Measurements from ENCODE around the gene TRIP11. TPM values are rescaled to one million over a fixed set of nuclear protein-coding genes. Genes with fewer than 3 reads are reported as not detected.

TRIP11 gene
- total RNA-seq, 1 experiment from 2014 or later: 30.2 TPM

DNA sequence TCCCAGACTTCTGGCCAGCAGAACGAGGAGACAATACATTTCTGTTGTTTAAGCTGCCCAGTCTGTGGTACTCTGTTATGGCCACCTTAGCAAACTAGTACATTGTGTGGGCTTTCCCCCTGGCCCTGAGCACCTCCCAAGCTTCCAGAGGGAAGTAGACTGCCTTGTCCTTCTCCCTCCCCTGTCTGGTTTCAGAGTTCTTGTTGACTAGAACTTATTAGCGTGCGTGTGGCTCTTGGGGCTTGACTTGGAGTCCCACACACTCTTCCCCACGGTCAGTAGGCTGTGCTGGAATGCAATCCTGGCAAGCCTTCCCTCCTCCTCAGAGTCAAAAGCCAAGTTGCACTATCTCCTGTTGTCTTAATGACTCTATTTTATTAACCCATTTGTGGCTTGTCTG, 120.0 kb downstream of the TRIP11 start:
- no peak for DNase-seq (ENCODE audit: low read depth)

DNA sequence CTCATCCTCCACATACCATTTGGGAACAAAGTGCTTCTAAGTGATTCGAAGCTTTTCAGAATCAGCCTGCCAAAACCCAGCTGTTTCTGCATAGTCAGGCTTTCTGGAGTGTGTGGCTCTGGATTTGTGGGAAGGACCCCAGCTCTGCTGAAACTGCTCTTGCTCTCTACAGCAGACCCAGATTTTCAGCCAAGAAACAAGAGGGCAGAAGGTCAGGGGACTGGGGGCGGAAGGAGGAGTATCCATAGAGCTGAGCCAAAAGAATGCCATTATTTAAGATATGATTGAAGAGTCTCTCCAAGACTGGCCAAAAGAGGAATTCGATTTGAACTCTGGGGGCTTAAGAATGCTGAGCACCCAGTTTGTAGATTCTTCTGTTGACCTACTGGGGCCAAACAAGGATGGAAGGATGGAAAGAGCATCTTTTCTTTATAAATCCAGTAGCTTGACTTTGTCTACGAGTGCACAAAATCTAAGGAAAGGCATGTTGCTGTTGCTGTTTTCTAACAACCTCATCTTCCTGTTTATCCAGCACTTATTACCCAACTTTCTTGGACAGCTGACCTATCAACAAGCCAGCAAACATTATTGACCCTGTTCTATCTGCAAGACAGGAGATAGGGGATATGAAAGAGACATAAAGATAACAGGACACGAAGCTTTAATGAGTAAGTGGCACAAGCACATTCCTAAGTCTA, 121.5 kb downstream of the TRIP11 start:
- no peak for DNase-seq (ENCODE audit: low read depth)

Other genes with a start within 250 kb of the TRIP11 start
- gene TC2N, start 172.5 kb downstream of the TRIP11 start, total RNA-seq (2014; rRNA removed; shearing (Covaris generic)): not detected in 2 replicates
- gene FBLN5, start 92.4 kb downstream of the TRIP11 start, total RNA-seq (2014; rRNA removed; shearing (Covaris generic)): under 0.01 TPM in 1 of 2 replicates, not detected in the other
- gene ATXN3, start 66.5 kb upstream of the TRIP11 start, total RNA-seq (2014; rRNA removed; shearing (Covaris generic)): 21.4 and 26.0 TPM in 2 replicates
- 428 and 472 TPM in 2 replicates for gene NDUFB1, start 81.6 kb upstream of the TRIP11 start, total RNA-seq (2014; rRNA removed; shearing (Covaris generic))
- 40.6 and 56.0 TPM in 2 replicates for gene CPSF2, start 81.9 kb upstream of the TRIP11 start, total RNA-seq (2014; rRNA removed; shearing (Covaris generic))

Measured in RPMI7951 (cell line).